GM12873 (cell line): ENCODE measurements around the gene CHADL.

Source experiments
- CTCF ChIP-seq: IDR thresholded peaks from 2 replicates; pipeline ENCODE4 v1.5.1; 2012; ENCODE audit warnings: low read depth, mild to moderate bottlenecking, moderate library complexity, low read length, control low read depth; ENCODE audit not compliant: insufficient read depth; ENCODE audit errors: missing control alignments

The CHADL gene, protein sequence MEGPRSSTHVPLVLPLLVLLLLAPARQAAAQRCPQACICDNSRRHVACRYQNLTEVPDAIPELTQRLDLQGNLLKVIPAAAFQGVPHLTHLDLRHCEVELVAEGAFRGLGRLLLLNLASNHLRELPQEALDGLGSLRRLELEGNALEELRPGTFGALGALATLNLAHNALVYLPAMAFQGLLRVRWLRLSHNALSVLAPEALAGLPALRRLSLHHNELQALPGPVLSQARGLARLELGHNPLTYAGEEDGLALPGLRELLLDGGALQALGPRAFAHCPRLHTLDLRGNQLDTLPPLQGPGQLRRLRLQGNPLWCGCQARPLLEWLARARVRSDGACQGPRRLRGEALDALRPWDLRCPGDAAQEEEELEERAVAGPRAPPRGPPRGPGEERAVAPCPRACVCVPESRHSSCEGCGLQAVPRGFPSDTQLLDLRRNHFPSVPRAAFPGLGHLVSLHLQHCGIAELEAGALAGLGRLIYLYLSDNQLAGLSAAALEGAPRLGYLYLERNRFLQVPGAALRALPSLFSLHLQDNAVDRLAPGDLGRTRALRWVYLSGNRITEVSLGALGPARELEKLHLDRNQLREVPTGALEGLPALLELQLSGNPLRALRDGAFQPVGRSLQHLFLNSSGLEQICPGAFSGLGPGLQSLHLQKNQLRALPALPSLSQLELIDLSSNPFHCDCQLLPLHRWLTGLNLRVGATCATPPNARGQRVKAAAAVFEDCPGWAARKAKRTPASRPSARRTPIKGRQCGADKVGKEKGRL

DNA sequence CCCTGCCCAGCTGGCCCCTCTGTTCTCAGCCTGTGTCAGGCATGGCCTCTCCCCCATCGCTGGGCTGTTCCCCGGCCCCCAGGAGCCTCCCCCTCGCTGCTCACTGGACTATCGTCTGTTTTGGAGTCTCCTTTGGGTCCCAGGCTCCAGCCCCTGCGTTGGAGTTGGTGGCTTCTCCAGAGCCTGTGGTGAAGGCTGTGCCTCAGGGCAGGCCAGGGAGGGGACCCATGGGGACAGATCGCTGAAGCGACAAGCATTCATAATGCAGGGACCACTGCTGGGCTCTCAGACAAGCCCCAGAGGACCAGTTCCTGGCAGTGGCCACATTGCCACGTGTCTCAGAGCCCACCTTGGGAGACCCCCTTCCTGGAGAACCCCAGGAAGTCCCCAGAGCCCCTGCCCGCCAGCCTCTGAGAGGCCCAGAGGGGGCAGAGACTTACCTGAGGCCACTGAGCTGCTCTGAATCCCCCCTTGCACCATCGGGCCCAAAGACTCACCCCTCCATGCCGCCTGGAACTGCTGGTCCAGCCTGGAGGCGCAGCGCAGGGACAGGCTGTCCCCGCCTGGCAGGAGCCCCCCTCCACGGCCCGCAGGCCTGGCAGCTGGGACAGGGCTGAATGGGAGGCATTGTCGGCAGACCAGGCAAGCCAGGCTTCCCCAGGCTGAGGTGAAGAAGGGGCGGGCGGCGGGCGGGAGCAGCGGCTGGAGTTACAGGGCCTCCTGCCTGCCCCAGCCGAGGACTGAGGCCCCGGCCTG is at the start of gene CHADL:
Gene CHADL, minus strand, starts transcription at position 555 of the 756 bp plus-strand sequence. Its CDS starts 50 bp downstream, at position 505.
- no peak for TF ChIP-seq CTCF

- TF ChIP-seq CTCF: no peak
Measured at GRCh38 chr22:41289671-41290070, 48.9 kb upstream of the CHADL start.

- TF ChIP-seq CTCF: no peak
Measured at GRCh38 chr22:41288245-41288946, 47.7 kb upstream of the CHADL start.

DNA sequence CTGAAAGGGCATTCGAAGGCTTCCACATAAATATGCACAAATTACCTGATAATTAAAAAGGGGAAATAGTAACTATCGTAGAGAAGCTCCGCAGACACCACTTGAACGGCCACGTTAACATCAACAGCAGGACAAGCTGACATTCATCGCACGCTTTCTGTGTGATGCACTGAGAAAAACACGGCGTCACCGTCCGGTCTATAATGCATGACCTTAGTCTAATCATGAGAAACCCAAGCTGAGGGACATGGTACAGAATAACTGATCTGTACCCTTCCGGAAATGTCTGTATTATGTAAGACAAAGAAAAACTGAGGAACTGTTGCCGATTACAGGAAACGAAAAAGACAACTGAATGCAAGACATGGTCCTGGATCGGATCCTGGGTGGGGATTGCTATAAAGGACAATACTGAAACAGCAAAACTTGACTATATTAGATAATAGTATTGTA is 45.9 kb upstream of the CHADL start:
- TF ChIP-seq CTCF: no peak

DNA sequence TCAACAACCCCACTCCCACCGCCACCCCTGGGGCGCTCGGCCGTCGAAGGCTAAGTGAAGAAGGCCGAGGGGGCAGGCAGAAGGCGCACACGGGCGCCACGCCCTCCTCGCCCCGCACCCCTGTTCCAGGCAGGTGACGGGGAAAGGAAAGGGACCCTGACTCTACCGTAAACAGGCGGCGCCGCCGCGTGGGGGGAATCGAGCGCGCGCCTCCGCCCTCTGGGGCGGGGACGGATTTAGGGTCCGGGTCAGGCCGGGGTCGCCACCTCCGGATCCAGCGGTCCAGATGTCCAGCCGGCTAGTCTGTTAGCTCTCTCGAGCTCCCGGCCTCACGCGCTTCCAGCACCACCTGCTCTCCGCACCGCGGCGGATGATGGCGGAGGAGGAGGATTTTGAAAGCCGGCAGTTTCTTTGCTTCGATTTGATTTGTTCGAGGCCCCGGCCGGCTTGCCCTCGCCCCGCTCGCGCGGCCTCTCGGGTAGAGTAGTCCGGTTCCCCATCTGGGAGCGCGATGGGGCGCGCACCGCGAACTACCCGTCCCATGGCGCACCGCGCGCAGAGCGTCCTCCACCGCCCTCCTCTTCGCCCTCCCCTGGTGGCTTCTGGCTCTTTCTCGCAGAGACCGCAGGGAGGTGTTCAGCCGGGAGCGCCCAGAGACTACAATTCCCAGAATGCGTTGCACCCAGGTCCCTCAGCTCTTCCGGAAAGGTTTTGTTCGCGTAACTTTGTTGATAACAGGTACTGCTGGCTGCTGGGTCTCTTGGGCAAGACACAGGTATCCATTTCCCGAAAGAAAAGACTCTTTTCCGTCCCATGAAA is 45.3 kb upstream of the CHADL start, which contains the start of gene RANGAP1:
Gene RANGAP1, minus strand, starts transcription at position 368 of the 819 bp plus-strand sequence. CDS start 5,143 bp downstream, outside the sequence.
- peak; percentile 24 for TF ChIP-seq CTCF

DNA sequence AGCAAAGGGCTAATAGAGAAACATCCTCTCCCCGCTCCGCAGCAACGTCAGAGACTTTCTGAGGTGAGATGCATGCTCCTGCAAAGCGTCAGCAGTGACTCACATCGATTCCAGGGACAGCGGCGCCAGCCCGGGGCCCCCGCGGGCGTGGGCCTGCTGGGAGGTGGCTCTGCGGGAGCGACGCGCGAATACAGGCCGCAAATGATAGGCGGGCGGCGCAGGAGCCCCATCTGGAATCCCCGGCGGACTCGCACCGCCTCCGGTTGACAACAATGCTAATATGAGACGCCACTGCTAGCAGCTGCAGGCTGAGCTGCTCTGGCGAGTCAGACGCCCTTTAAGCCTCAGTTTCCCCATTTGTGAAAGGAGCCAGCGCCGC is 44.7 kb upstream of the CHADL start:
- no peak for TF ChIP-seq CTCF
